ENCODE data around the gene GSS.
A peak's percentile ranks its signal among the peaks of the same experiment; 100 is the strongest.

GSS gene

DNA sequence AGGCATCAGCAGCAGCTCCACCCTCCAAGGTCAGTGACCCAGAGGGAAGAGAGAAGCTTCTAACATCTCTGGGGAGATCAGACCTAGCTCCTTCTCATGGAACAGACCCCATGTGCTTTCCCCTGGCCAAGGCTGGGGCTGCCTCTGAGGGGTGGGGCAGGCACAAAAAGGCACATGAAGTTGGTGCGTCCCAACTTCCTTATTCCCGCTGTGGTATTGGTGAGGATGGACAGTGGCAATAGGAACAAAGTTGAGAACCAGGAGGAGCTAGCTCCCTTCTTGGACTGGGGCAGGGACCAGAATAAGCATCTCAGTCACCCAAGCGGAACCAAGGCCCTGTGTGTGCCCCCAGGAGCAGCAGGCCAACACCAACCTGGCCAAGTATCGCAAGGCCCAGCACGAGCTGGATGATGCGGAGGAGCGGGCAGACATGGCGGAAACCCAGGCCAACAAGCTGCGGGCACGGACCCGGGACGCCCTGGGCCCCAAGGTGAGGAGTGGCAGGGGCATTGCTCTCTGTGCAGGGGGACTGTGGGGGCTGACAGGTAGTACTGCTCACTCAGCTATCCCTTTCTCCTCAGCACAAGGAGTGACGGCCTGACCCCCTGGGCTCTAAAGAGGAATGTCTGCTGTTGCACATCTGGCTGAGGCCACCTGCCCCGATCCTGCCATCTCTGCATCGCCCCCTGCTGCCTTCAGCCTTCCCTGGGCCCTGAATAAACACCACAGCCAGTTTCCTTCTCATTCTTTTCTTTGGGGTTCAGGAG, 46.2 kb upstream of the GSS start:
- ChIA-PET POLR2A (ENCODE audit: low non-redundant PET) (no interaction called here), CTCF (interaction anchor here (0.6 to 2.2 kb wide), 6 partner anchors 9 to 169 kb away, joined by 3 to 13 read pairs (median 4); no protein-coding TSS in a partner anchor)
- H3K27ac ChIP-seq, result 0 out of 2 replicates have a peak overlapping the region, but pooled peaks have one; percentile 3
- TF ChIP-seq, protein P1, sequence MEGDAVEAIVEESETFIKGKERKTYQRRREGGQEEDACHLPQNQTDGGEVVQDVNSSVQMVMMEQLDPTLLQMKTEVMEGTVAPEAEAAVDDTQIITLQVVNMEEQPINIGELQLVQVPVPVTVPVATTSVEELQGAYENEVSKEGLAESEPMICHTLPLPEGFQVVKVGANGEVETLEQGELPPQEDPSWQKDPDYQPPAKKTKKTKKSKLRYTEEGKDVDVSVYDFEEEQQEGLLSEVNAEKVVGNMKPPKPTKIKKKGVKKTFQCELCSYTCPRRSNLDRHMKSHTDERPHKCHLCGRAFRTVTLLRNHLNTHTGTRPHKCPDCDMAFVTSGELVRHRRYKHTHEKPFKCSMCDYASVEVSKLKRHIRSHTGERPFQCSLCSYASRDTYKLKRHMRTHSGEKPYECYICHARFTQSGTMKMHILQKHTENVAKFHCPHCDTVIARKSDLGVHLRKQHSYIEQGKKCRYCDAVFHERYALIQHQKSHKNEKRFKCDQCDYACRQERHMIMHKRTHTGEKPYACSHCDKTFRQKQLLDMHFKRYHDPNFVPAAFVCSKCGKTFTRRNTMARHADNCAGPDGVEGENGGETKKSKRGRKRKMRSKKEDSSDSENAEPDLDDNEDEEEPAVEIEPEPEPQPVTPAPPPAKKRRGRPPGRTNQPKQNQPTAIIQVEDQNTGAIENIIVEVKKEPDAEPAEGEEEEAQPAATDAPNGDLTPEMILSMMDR (conservative IDR thresholded peaks at IDR 0.05; ENCODE audit: low read depth), result no peak; the same call in 1 of the 2 replicates
- no peak for DNase-seq (ENCODE audit: low spot score)

DNA sequence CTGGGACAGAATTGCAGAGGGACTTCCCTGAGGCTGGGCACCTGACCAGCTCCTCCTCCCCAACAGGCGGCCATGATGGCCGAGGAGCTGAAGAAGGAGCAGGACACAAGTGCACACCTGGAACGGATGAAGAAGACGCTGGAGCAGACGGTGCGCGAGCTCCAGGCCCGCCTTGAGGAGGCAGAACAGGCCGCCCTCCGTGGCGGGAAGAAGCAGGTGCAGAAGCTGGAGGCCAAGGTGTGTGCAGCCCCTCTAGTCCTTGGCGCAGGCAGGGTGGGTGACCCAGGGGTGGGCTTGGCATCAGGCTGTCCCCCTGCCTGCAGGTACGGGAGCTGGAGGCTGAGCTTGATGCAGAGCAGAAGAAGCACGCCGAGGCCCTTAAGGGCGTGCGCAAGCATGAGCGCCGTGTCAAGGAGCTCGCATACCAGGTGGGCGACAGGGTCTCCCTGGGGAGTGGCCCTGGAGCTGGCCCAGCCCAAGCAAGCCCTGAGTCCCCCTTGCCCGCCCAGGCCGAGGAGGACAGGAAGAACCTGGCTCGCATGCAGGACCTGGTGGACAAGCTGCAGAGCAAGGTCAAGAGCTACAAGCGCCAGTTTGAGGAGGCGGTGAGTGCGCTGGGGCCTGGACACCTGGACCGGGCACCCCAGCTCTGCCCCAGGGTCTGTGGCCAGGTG, 45.5 kb upstream of the GSS start:
- H3K27ac ChIP-seq, result peak overlapping the region; percentile 12; the same call in 1 of the 2 replicates
- ChIA-PET CTCF (interaction anchor here (0.6 to 2.2 kb wide), 6 partner anchors 25 to 169 kb away, joined by 3 to 13 read pairs (median 4); no protein-coding TSS in a partner anchor), POLR2A (ENCODE audit: low non-redundant PET) (interaction anchor here (0.7 to 0.8 kb wide), 2 partner anchors 11 to 12 kb away, joined by 4 read pairs; no protein-coding TSS in a partner anchor)
- TF ChIP-seq, protein P1 (conservative IDR thresholded peaks at IDR 0.05; ENCODE audit: low read depth), result no peak
- DNase-seq (ENCODE audit: low spot score), result no peak

DNA sequence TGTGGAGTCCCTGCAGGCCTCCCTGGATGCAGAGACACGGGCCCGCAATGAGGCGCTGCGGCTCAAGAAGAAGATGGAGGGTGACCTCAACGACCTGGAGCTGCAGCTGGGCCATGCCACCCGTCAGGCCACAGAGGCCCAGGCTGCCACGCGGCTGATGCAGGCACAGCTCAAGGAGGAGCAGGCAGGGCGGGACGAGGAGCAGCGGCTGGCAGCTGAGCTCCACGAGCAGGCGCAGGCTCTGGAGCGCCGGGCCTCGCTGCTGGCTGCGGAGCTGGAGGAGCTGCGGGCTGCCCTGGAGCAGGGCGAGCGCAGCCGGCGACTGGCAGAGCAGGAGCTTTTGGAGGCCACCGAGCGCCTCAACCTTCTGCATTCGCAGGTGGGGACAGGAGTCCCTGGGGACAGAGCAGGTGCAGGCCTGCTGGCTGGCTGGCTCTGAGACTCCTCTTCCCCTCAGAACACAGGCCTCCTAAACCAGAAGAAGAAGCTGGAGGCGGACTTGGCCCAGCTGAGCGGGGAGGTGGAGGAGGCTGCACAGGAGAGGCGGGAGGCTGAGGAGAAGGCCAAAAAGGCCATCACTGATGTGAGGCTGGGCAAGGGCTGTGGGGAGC, 44.8 kb upstream of the GSS start:
- peak overlapping the region; percentile 12 for H3K27ac ChIP-seq
- POLR2A ChIA-PET (ENCODE audit: low non-redundant PET), result interaction anchor here (0.7 to 0.8 kb wide), 2 partner anchors 12 kb away, joined by 4 read pairs; no protein-coding TSS in a partner anchor
- CTCF ChIA-PET, result interaction anchor here (1.4 kb wide), 1 partner anchor 126 kb away, joined by 6 read pairs; no protein-coding TSS in a partner anchor
- TF ChIP-seq, protein P1 (conservative IDR thresholded peaks at IDR 0.05; ENCODE audit: low read depth), result no peak
- DNase-seq (ENCODE audit: low spot score), result no peak

DNA sequence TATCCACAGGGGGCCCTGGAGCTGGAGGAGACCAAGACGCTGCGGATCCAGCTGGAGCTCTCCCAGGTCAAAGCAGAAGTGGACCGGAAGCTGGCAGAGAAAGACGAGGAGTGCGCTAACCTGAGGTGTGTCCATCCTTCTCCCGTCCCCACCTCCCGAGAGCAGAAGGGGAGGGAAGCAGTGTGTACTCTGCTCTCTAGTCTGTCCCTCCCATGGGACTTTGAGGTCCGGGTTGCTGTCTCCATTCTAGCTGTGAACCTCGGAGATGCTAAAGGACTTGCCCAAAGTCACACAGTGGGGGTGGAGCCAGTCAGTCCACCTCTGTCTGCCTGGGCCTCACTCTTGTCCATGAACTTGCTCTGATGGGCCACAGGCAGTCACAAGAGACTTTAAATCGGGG, 44.2 kb upstream of the GSS start:
- ChIA-PET CTCF (interaction anchor here (1.4 kb wide), 1 partner anchor 126 kb away, joined by 6 read pairs; no protein-coding TSS in a partner anchor), POLR2A (ENCODE audit: low non-redundant PET) (no interaction called here)
- DNase-seq (ENCODE audit: low spot score), result no peak
- peak overlapping the region; percentile 12 for H3K27ac ChIP-seq
- TF ChIP-seq, protein P1 (conservative IDR thresholded peaks at IDR 0.05; ENCODE audit: low read depth), result no peak

DNA sequence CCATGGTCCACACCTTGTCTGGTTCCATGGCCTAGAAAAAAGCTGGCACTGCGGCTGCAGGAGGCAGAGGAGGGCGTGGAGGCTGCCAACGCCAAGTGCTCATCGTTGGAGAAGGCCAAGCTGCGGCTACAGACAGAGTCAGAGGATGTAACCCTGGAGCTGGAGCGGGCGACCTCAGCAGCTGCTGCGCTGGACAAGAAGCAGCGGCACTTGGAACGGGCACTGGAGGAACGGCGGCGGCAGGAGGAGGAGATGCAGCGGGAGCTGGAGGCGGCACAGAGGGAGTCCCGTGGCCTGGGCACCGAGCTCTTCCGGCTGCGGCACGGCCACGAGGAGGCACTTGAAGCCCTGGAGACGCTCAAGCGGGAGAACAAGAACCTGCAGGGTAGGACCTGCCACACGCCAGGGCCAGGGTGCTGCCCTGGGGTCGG, 43.4 kb upstream of the GSS start:
- POLR2A ChIA-PET (ENCODE audit: low non-redundant PET), result no interaction called here

More for the DNA sequence above, 43.4 kb upstream of the GSS start:
- CTCF ChIA-PET, result interaction anchor here (0.5 to 1.3 kb wide), 3 partner anchors 10 to 164 kb away, joined by 3 to 5 read pairs (median 4); no protein-coding TSS in a partner anchor
- no peak for DNase-seq (ENCODE audit: low spot score)
- TF ChIP-seq, protein P1 (conservative IDR thresholded peaks at IDR 0.05; ENCODE audit: low read depth), result no peak
- peak overlapping the region; percentile 12 for H3K27ac ChIP-seq
